Measurements from ENCODE around the gene FXYD5.

- TF ChIP-seq CTCF (IDR thresholded peaks at IDR 0.05) (peak; percentile 22 to 44 (median 34)), POLR2A (IDR thresholded peaks at IDR 0.05) (no peak)
These were observed 62.5 kb downstream of the FXYD5 start for GRCh38 chr19:35216833-35217648.

Data from Peyer's patch (tissue), 4 donors.